Measurements from ENCODE around the gene USH2A.

USH2A gene

DNA sequence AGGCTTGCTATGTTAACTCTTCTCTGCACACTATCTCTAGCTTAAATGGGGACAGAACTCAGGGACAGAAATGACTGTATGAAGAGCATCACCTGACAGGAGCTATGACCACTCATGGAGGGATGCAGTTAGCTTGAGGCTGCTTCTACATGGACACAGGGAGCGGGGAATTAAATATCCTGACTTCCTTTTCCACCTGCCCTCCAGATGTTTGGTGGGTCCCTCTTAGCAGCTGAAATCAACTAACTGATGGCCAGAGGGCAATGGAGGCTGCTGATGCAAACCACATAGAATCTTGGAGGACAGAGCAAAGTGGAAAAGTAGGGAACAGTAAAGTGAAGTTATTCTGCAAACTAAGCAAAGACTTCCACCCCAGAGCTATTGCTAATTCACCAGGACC, 214.1 kb downstream of the USH2A start:
- Histone ChIP-seq H3K9ac (ENCODE audit: low read length) (no peak overlapping the region), H3K4me3 (ENCODE audit: low read length) (no peak overlapping the region), H3K4me2 (ENCODE audit: low read depth, low read length) (no peak overlapping the region), H3K9me2 (replicated peaks; ENCODE audit: insufficient read depth, low read length) (no peaks in the 10 kb centered on the region), H3K4me1 (ENCODE audit: low read length) (no peaks in the 10 kb centered on the region), H3K79me2 (ENCODE audit: low read length) (no peaks in the 10 kb centered on the region), H2AFZ (ENCODE audit: low read length) (no peak overlapping the region), H3K27me3 (replicated peaks; ENCODE audit: insufficient read depth, low read length) (no peaks in the 10 kb centered on the region), H3K36me3 (replicated peaks; ENCODE audit: insufficient read depth, low read length) (no peaks in the 10 kb centered on the region), H4K20me1 (ENCODE audit: insufficient read depth, low read length) (no peaks in the 10 kb centered on the region), H3K27ac (ENCODE audit: low read length) (no peak overlapping the region), H3F3A (ENCODE audit: insufficient read depth, low read length) (no peaks in the 10 kb centered on the region), H3K9me3 (replicated peaks; ENCODE audit: insufficient read depth, low read length) (no peaks in the 10 kb centered on the region)
- TF ChIP-seq, protein P1, sequence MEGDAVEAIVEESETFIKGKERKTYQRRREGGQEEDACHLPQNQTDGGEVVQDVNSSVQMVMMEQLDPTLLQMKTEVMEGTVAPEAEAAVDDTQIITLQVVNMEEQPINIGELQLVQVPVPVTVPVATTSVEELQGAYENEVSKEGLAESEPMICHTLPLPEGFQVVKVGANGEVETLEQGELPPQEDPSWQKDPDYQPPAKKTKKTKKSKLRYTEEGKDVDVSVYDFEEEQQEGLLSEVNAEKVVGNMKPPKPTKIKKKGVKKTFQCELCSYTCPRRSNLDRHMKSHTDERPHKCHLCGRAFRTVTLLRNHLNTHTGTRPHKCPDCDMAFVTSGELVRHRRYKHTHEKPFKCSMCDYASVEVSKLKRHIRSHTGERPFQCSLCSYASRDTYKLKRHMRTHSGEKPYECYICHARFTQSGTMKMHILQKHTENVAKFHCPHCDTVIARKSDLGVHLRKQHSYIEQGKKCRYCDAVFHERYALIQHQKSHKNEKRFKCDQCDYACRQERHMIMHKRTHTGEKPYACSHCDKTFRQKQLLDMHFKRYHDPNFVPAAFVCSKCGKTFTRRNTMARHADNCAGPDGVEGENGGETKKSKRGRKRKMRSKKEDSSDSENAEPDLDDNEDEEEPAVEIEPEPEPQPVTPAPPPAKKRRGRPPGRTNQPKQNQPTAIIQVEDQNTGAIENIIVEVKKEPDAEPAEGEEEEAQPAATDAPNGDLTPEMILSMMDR (IDR thresholded peaks at IDR 0.05; ENCODE audit: low read length), result no peak
- no peak for DNase-seq

DNA sequence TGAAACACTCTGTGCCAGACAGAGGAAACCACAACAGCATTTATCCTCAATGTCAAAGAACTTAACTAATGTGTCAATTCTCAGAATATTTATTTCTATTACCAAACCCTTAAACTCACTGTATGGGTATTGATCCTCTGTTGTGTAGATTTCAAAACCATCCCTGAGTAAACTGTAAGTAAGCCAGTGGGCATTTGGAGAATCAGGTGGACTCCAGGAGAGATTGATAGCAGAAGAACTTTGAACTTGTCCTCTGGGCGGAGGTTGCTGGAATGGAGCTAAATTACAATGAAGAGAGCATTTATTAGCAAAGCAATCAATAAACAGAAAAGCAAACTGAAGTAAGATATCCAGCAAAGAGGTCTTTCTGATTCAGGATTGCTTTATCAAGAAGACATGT, 216.1 kb downstream of the USH2A start:
- Histone ChIP-seq H3K27ac (ENCODE audit: low read length) (no peak overlapping the region), H3K4me3 (ENCODE audit: low read length) (no peak overlapping the region), H3K9me2 (replicated peaks; ENCODE audit: insufficient read depth, low read length) (no peaks in the 10 kb centered on the region), H3K27me3 (replicated peaks; ENCODE audit: insufficient read depth, low read length) (no peaks in the 10 kb centered on the region), H3K36me3 (replicated peaks; ENCODE audit: insufficient read depth, low read length) (no peaks in the 10 kb centered on the region), H3K9ac (ENCODE audit: low read length) (no peak overlapping the region), H3K4me1 (ENCODE audit: low read length) (no peaks in the 10 kb centered on the region), H2AFZ (ENCODE audit: low read length) (no peak overlapping the region), H3K4me2 (ENCODE audit: low read depth, low read length) (no peak overlapping the region), H3K79me2 (ENCODE audit: low read length) (no peaks in the 10 kb centered on the region), H4K20me1 (ENCODE audit: insufficient read depth, low read length) (no peaks in the 10 kb centered on the region), H3K9me3 (replicated peaks; ENCODE audit: insufficient read depth, low read length) (no peaks in the 10 kb centered on the region), H3F3A (ENCODE audit: insufficient read depth, low read length) (no peaks in the 10 kb centered on the region)
- TF ChIP-seq EZH2 (optimal IDR thresholded peaks at IDR 0.05; ENCODE audit: low read depth, low read length), result no peak
- no peak for TF ChIP-seq EZH2phosphoT487 (IDR thresholded peaks at IDR 0.05; ENCODE audit: low read length)
- TF ChIP-seq, protein P1 (IDR thresholded peaks at IDR 0.05; ENCODE audit: low read length), result no peak
- DNase-seq, result no peak

- TF ChIP-seq, protein P1 (IDR thresholded peaks at IDR 0.05; ENCODE audit: low read length), result no peak
- no peaks in the 10 kb centered on the region for H3K9me3 ChIP-seq (replicated peaks; ENCODE audit: insufficient read depth, low read length)
- H3K79me2 ChIP-seq (ENCODE audit: low read length), result no peaks in the 10 kb centered on the region
- DNase-seq, result no peak
- H3K27ac ChIP-seq (ENCODE audit: low read length), result no peak overlapping the region
- H3K9ac ChIP-seq (ENCODE audit: low read length), result no peak overlapping the region
- H3K4me3 ChIP-seq (ENCODE audit: low read length), result no peak overlapping the region
- no peak overlapping the region for H2AFZ ChIP-seq (ENCODE audit: low read length)
- no peaks in the 10 kb centered on the region for H3F3A ChIP-seq (ENCODE audit: insufficient read depth, low read length)
- no peaks in the 10 kb centered on the region for H3K27me3 ChIP-seq (replicated peaks; ENCODE audit: insufficient read depth, low read length)
- no peaks in the 10 kb centered on the region for H3K4me1 ChIP-seq (ENCODE audit: low read length)
- no peaks in the 10 kb centered on the region for H3K9me2 ChIP-seq (replicated peaks; ENCODE audit: insufficient read depth, low read length)
- no peaks in the 10 kb centered on the region for H4K20me1 ChIP-seq (ENCODE audit: insufficient read depth, low read length)
- no peak overlapping the region for H3K4me2 ChIP-seq (ENCODE audit: low read depth, low read length)
- H3K36me3 ChIP-seq (replicated peaks; ENCODE audit: insufficient read depth, low read length), result no peaks in the 10 kb centered on the region
Observed at GRCh38 chr1:216205176-216205575, 218.1 kb downstream of the USH2A start.

- Histone ChIP-seq H3F3A (ENCODE audit: insufficient read depth, low read length) (no peaks in the 10 kb centered on the region), H2AFZ (ENCODE audit: low read length) (no peak overlapping the region), H3K9me2 (replicated peaks; ENCODE audit: insufficient read depth, low read length) (no peaks in the 10 kb centered on the region), H3K27me3 (replicated peaks; ENCODE audit: insufficient read depth, low read length) (no peaks in the 10 kb centered on the region), H3K4me1 (ENCODE audit: low read length) (no peaks in the 10 kb centered on the region), H3K4me2 (ENCODE audit: low read depth, low read length) (no peak overlapping the region), H4K20me1 (ENCODE audit: insufficient read depth, low read length) (no peaks in the 10 kb centered on the region), H3K9ac (ENCODE audit: low read length) (no peak overlapping the region), H3K36me3 (replicated peaks; ENCODE audit: insufficient read depth, low read length) (no peaks in the 10 kb centered on the region), H3K9me3 (replicated peaks; ENCODE audit: insufficient read depth, low read length) (no peaks in the 10 kb centered on the region), H3K4me3 (ENCODE audit: low read length) (no peak overlapping the region), H3K79me2 (ENCODE audit: low read length) (no peaks in the 10 kb centered on the region), H3K27ac (ENCODE audit: low read length) (no peak overlapping the region)
- no peak for DNase-seq
- TF ChIP-seq, protein P1 (IDR thresholded peaks at IDR 0.05; ENCODE audit: low read length), result no peak
- TF ChIP-seq EZH2phosphoT487 (IDR thresholded peaks at IDR 0.05; ENCODE audit: low read length) (no peak), EZH2 (optimal IDR thresholded peaks at IDR 0.05; ENCODE audit: low read depth, low read length) (no peak)
Observed at GRCh38 chr1:216201946-216202345, 221.3 kb downstream of the USH2A start.
